AML-193 (cell line): ENCODE data around the gene CACNA1D.
"Not testable (repeated sequence)": the region's sequence is repeated elsewhere in the genome, so short reads cannot be mapped to it uniquely, and the experiment has no call there.

Source experiments
- DNase-seq, 2 experiments: peaks; one replicate each; lab custom pipeline; 2025; lab: John Stamatoyannopoulos, UW

Gene CACNA1D

DNA sequence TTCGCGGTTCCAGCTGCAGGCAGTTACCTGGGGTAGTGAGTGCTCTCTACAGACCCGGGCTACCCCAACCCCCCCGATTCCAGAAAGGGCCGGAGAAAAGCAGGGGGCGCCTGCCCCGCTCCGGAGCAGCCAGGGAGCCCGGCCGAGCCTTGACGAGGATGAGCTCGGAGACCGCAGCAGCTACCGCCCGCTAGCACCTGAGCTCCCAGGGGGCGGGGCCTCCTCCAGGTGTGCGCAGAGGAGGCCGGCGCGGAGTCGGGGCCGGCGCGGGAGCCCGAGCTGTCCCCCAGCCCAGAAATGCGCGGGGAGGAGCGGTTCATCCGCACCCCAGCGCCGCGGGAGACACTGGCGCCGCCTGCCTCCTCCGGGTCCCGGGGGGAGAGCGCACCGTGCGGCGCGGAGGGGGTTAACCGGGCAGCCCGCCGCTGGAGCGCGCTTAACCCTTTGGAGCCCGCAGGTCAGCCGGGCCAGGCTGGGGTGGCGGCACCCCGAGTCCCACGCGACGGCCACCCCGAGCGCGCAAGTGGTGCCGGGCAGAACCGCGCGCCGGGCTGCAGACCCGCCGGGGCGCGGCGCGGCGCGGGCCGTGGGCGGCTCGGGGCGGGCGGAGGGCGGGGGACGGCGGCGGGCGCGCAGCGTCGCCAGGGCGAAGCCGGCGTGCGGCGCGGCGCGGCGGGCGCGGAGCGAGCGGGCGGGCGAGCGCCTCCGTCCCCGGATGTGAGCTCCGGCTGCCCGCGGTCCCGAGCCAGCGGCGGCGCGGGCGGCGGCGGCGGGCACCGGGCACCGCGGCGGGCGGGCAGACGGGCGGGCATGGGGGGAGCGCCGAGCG lies at the start of gene CACNA1D:
TSS of gene CACNA1D (plus strand) at position 649 of the 829 bp plus-strand sequence. CDS start 556 bp downstream, outside the sequence.
- no peak for DNase-seq

DNA sequence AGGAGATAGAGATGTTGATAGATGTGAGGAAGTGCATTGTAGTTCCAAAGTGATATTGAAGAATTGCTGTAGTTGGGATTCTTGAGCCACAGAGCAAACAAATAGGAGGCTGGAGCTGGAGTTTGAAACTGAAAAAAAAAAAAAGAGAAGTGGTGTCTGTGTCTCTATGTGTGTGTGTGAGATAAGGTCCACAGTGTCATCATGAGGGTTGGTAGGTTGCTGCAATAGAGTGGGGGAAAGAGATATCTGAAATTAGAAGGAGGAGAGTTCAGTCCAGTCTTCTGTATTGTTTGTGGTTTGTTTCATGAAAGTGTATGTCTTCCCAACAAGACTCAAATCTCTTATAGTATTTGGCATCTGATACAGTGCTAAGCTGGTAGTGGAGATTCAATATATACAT lies 37.3 kb upstream of the CACNA1D start:
- no peak for DNase-seq

- no peak for DNase-seq
Measured at GRCh38 chr3:53460326-53460725, 34.1 kb upstream of the CACNA1D start.

DNA sequence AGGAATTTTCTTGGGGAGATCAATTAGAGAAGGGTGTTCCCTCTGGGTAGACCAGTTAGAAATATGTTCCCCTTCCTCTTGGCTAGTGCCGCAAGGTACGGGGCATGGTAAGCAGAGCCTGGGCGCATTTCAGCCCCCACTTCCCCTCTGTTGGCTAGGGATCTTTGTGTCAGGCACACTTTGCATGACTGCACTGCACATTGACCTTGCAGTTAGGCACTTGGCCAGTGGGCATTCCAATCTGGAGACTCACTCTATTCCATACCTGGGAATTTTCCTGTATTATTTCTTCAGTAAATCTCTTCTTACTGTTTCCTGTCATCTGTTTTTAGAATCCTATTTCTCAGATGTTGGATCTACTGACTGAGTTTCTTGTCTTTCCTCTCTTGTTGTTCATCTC lies 30.0 kb upstream of the CACNA1D start:
- no peak for DNase-seq

DNA sequence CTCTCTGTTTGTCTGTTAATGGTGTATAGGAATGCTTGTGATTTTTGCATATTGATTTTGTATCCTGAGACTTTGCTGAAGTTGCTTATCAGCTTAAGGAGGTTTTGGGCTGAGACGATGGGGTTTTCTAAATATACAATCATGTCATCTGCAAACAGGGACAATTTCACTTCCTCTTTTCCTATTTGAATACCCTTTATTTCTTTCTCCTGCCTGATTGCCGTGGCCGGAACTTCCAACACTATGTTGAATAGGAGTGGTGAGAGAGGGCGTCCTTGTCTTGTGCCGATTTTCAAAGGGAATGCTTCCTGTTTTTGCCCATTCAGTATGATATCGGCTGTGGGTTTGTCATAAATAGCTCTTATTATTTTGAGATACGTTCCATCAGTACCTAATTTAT lies 24.7 kb upstream of the CACNA1D start:
- not testable (repeated sequence) for DNase-seq

DNA sequence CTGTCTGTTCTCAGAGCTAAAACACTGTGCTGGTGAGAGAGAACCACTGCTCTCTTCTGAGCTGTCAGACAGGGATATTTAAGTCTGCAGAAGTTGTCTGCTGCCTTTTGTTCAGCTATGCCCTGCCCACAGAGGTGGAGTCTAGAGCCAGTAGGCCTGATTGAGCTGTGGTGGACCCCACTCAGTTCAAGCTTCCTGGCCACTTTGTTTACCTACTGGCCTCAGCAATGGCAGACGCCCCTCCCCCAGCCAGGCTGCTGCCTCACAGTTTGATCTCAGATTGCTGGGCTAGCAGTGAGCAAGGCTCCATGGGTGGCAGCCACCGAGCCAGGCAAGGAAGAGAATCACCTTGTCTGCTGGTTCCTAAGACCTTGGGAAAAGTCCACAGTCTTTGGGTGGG lies 21.0 kb upstream of the CACNA1D start:
- no peak for DNase-seq

DNA sequence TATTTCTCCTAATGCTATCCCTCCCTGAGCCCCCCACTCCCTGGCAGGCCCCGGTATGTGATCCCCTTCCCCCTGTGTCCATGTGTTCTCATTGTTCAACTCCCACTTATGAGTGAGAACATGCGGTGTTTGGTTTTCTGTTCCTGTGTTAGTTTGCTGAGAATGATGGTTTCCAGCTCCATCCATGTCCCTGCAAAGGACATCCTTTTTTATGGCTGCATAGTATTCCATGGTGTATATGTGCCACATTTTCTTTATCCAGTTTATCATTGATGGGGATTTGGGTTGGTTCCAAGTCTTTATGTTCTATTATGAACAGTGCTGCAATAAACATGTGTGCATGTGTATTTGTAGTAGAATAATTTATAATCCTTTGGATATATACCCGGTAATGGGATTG lies 18.0 kb upstream of the CACNA1D start:
- not testable (repeated sequence) for DNase-seq

- DNase-seq, result not testable (repeated sequence)
Measured at GRCh38 chr3:53477689-53478088, 16.7 kb upstream of the CACNA1D start.

- DNase-seq, result no peak
Measured at GRCh38 chr3:53478166-53478830, 16.1 kb upstream of the CACNA1D start.

DNA sequence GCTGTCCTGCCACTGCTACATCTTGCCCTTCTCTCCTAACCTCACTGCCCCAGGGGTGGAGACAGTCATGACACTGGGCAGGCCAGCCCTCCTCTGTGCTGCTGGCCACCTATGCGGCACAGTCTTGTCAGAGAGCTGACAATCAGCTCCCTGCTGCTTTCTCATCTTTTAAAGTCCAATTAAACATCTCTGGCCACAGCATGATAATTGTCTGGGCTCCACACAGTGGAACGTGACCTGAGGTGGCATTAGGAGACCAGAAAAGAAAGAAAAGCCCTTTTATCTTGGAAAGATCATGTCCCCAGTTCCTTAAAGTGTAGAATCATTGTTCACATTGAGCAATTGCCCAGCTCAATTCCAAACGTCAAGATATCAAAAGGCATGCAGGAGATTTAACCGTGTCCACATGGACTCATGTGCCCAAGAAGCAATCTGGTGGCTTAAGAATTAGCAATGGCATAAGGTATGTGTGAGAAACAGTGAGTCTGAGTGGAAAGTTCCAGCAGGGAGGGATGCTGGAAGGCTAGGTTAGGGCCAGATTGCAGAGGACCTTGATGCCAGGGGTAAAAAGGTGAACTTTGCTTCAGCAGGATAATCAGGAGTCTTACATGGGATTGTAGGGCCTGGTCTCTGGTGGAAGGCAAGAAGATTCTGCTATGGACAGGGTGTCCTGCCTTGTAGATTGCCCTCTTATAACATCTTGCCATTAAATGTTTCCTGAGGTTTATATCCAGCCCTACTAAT lies 15.3 kb upstream of the CACNA1D start:
- no peak for DNase-seq

DNA sequence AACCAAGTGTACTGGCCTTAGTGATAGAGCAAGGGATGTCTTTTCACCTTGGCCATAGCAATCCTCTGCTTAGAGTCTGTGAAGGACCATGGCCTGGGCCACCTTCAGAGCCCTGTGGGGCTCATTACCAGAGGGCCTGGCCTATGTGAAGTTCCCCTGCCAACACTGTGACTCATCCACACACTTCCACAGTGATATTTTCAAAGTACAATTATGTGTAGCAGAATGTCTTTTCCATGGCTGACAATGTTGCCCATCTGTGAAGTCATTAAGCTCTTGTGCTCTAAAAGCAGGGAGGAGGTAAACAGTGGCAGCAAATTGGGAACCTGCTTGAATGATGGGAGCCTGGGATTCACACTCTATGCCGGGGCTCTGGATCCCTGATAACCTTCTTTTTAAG lies 12.2 kb upstream of the CACNA1D start:
- no peak for DNase-seq

DNA sequence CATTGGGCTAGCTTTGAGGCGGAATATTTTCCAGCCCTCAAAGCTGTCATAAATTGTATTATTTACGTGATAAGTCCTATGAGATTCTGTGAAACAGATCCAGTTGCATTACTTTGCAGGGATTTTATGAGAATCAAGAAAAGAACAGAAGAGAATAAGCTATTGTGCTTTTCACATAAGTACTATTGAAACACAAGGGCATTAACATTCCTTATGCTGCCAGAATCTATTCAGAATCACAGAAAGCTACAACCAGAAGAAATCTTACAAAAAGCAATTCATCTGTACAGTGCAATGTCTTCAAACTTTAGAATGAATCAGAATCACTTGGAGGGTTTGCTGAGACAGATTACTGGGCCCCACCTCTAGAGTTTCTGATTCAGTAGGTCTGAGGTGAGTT lies 10.6 kb upstream of the CACNA1D start:
- no peak for DNase-seq

DNA sequence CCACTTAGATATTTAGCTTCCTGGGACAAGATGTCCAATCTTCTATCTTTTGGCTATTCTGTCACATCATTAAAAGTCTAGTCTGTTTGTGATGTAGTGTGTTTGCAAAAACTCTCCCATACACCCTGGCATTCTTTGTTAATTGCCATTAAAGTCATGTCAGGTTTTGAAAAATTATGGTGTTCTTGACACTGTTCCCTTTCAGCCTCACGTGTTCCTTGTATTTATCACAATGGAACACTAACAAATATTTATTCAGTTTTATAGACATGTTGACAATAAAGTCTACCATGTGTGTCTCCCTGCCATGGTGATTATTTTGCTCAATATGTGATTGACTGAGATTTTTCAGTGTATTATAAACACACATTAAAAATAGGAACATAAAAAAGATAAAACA lies 9.4 kb upstream of the CACNA1D start:
- DNase-seq, result no peak

DNA sequence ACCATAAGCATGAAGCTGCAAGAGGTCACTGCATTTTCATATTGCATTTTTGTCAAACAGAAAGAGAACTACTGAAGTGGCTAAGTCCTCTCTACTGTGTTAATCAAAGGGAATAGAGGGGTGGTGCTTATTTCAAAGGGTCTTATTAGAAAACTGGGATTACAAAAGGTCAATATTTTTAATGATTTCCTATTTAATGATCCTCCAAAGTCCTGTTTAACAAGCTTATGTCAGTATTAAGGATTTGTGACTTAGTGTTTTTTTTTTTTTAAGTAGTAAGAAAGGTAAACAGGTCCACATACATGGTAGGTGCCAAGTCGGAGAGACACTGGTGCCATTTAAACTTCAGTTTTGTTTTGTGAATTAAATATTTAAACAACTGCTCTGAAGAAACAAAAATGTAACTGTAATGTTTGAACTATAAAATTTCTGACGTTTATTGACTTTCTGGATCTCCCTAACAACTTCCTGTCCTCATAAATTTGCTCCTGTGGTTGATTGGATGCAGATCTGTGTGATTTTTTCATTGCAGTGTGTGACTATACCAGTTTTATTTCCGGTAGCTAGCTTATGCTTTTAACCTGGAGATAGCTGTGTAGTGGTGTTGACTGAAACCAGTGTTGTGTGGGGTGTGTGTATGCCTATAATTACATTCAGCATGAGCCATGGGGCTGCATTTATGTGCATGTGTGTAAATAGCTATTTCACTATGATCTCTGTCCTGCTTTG lies 8.6 kb upstream of the CACNA1D start:
- DNase-seq, result no peak

- no peak for DNase-seq
Measured at GRCh38 chr3:53486961-53487654, 7.3 kb upstream of the CACNA1D start.

GRCh38 chr3:53489386-53489785 lies 5.0 kb upstream of the CACNA1D start:
- no peak for DNase-seq

- DNase-seq, result no peak
Measured at GRCh38 chr3:53489787-53490458, 4.5 kb upstream of the CACNA1D start.

DNA sequence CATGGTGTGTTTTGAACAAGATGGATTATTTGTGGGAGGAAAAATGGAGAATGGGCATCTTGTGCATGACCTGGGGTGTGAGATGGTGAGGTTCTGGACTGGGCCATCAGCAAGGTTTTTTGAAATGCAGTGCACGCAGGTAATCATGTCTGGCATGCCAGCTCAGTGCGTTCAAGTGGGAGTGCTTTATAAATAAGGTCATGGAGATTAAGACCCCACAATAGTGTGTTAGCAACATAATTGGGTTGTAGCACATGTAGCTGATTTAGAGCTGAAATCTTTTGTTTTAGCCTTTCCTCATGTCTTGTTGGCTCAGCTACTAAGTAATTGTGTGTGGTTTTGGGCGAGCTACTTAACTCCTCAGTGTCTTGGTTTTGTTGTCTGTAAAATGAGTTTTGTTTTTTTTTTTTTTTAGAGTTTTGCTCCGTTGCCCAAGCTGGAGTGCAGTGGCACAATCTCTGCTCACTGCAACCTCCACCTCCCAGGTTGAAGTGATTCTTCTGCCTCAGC lies 3.9 kb upstream of the CACNA1D start:
- DNase-seq, result no peak

DNA sequence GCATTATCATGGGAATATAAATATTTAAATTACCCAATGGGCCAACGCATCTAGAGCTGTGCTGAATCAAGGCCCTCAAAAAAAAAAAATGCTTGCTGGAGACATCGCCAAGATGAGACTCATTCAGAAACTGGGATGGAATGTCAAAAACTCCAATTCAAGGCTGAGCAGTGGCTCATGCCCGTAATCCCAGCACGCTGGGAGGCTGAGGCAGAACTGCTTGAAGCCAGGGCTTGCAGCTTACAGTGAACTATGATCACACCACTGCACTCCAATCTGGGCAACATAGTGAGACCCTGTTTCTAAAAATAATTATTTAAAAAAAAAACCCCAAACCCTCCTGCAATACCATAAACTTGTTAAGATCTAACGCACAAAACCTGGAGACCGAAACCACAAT lies 3.1 kb upstream of the CACNA1D start:
- DNase-seq, result no peak

DNA sequence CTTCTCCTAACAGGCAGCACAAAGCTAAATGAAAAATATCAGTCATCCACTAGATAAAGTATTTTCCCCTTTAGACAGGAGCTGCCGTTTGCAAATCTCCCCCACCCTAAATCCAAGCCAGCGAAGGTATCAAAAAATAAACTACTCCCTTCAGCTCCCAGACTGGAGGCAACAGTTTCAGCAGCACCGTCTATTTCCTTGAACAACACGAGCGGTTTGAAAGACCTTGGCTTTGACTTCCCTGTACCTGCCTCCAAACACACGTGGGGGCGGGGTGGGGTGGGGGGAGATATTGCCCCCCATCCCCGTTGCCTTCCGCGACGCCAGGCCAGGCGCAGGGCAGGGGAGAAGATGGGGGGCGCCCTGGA lies 832 bp upstream of the CACNA1D start:
- DNase-seq, result no peak

DNA sequence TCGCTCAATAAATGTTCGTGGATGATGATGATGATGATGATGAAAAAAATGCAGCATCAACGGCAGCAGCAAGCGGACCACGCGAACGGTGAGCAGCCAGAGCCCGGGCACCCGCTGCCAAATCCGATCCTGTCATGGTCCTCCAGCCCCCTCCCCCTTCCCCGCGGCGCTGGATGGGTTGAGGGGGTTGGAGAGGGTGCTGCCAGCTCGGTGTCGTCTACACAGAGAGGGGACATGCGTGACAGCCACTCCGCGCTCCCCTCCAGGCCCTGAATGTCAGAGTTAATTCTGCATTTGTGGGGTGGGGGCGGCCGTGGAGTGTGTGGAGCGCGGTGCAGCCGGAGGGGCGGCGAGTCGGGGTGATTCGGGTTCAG lies 722 bp downstream of the CACNA1D start:
- DNase-seq, result no peak
